WTC11 (cell line): ENCODE results near the gene ASB13. TPM values are rescaled to one million over a fixed set of nuclear protein-coding genes. Genes with fewer than 3 reads are reported as not detected.

Experiments
- ATAC-seq: fragments of 200-7000 bp; cut with Tn5 transposase; 2 replicates; pipeline ENCODE4 v1.10.0; 2021; ENCODE audit warnings: mild to moderate bottlenecking, moderate library complexity
- CTCF ChIA-PET: fragments of 300-600 bp; sonication (Branson Sonifier 250); formaldehyde crosslinking; loops from one replicate; lab custom pipeline; 2021; ENCODE audit warnings: antibody characterized with exemption; lab: Charles Lee
- POLR2A ChIA-PET: fragments of 350-600 bp; sonication (Branson Sonifier 250); formaldehyde crosslinking; loops from one replicate; lab custom pipeline; 2021; ENCODE audit warnings: antibody characterized with exemption; lab: Charles Lee
- DNase-seq: peaks from one replicate; pipeline ENCODE4 v3.0.0; 2021; ENCODE audit warnings: low spot score
- H3K27ac Mint-ChIP-seq: 2 replicates; pipeline ENCODE4 v1.8.0; 2021; ENCODE audit warnings: mixed read lengths
- H3K27me3 Mint-ChIP-seq: 2 replicates; pipeline ENCODE4 v1.8.0; 2021; ENCODE audit warnings: low read depth, mild to moderate bottlenecking, moderate library complexity, mixed read lengths
- H3K36me3 Mint-ChIP-seq: 2 replicates; pipeline ENCODE4 v1.8.0; 2021; ENCODE audit warnings: mixed read lengths
- H3K4me1 Mint-ChIP-seq: 2 replicates; pipeline ENCODE4 v1.8.0; 2022; ENCODE audit warnings: mixed read lengths
- H3K4me3 Mint-ChIP-seq: 2 replicates; pipeline ENCODE4 v1.8.0; 2021; ENCODE audit warnings: mild to moderate bottlenecking, moderate library complexity, mixed read lengths
- H3K9me3 Mint-ChIP-seq: 2 replicates; pipeline ENCODE4 v1.8.0; 2021; ENCODE audit warnings: mixed read lengths
- E2F4 ChIP-seq: sonication (generic); formaldehyde crosslinking; IDR thresholded peaks from 2 replicates; pipeline ENCODE4 v1.8.1; 2022; ENCODE audit warnings: low read depth, mild to moderate bottlenecking, moderate library complexity, missing genetic modification reagents, borderline replicate concordance
- EMX1 ChIP-seq: fragments of 250-450 bp; sonication (Bioruptor Pico); IDR thresholded peaks from 2 replicates; pipeline ENCODE4 v1.8.0; 2021; ENCODE audit warnings: mild to moderate bottlenecking
- HMGA2 ChIP-seq: fragments of 250-450 bp; sonication (Bioruptor Pico); IDR thresholded peaks from 2 replicates; pipeline ENCODE4 v1.4.0; 2021; ENCODE audit warnings: mild to moderate bottlenecking, moderate library complexity
- MAX ChIP-seq: sonication (generic); formaldehyde crosslinking; IDR thresholded peaks from 2 replicates; pipeline ENCODE4 v1.8.0; 2022; ENCODE audit warnings: mild to moderate bottlenecking, missing genetic modification reagents
- MYBL2 ChIP-seq: sonication (generic); formaldehyde crosslinking; IDR thresholded peaks from 2 replicates; pipeline ENCODE4 v1.8.1; 2023; ENCODE audit warnings: mild to moderate bottlenecking, moderate library complexity, missing genetic modification reagents
- NR1H2 ChIP-seq: sonication (generic); formaldehyde crosslinking; IDR thresholded peaks from 2 replicates; pipeline ENCODE4 v1.9.0; 2021; ENCODE audit warnings: mild to moderate bottlenecking, moderate library complexity, missing genetic modification reagents
- NR3C1 ChIP-seq: sonication (generic); formaldehyde crosslinking; conservative IDR thresholded peaks from 2 replicates; pipeline ENCODE4 v1.8.1; 2023; ENCODE audit warnings: low read depth, mild to moderate bottlenecking, missing genetic modification reagents
- SMAD3 ChIP-seq: sonication (generic); formaldehyde crosslinking; IDR thresholded peaks from 2 replicates; pipeline ENCODE4 v1.8.0; 2022; ENCODE audit warnings: missing genetic modification reagents, mild to moderate bottlenecking, borderline replicate concordance
- SP1 ChIP-seq: sonication (generic); formaldehyde crosslinking; conservative IDR thresholded peaks from 2 replicates; pipeline ENCODE4 v1.8.1; 2022; ENCODE audit warnings: missing genetic modification reagents
- USF2 ChIP-seq: sonication (generic); formaldehyde crosslinking; IDR thresholded peaks from 2 replicates; pipeline ENCODE4 v1.8.1; 2023; ENCODE audit warnings: mild to moderate bottlenecking, missing genetic modification reagents, moderate library complexity
- ZBTB21 ChIP-seq: sonication (generic); formaldehyde crosslinking; IDR thresholded peaks from 2 replicates; pipeline ENCODE4 v1.8.1; 2023; ENCODE audit warnings: mild to moderate bottlenecking, missing genetic modification reagents, borderline replicate concordance
- ZNF121 ChIP-seq: sonication (generic); formaldehyde crosslinking; IDR thresholded peaks from 2 replicates; pipeline ENCODE4 v1.8.0; 2023; ENCODE audit warnings: missing genetic modification reagents
- ZNF425 ChIP-seq: fragments of 250-450 bp; sonication (Bioruptor Pico); conservative IDR thresholded peaks from 2 replicates; pipeline ENCODE4 v1.9.0; 2021; ENCODE audit warnings: mild to moderate bottlenecking
- total RNA-seq: library from RNA; stranded (reverse); gene quantifications from 3 replicates; pipeline ENCODE4 v1.2.3, GENCODE V29; 2021
- TF ChIP-seq, protein P1 (sequence below): fragments of 250-450 bp; sonication (Bioruptor Pico); IDR thresholded peaks from 2 replicates; pipeline ENCODE4 v1.9.0; 2021; ENCODE audit warnings: mild to moderate bottlenecking
- TF ChIP-seq, protein P2 (sequence below): fragments of 250-450 bp; sonication (Bioruptor Pico); IDR thresholded peaks from 2 replicates; pipeline ENCODE4 v1.9.0; 2021; ENCODE audit warnings: moderate library complexity, mild to moderate bottlenecking, inconsistent platforms, borderline replicate concordance
- TF ChIP-seq, protein P3 (sequence below): fragments of 250-450 bp; sonication (Bioruptor Pico); IDR thresholded peaks from 2 replicates; pipeline ENCODE4 v2.1.2; 2022; ENCODE audit warnings: mild to moderate bottlenecking, moderate library complexity
- TF ChIP-seq, protein P4 (sequence below): sonication (generic); formaldehyde crosslinking; IDR thresholded peaks from 2 replicates; pipeline ENCODE4 v1.8.1; 2022; ENCODE audit warnings: low read depth, missing genetic modification reagents, borderline replicate concordance
- TF ChIP-seq, protein P5 (sequence below): sonication (generic); formaldehyde crosslinking; IDR thresholded peaks from 2 replicates; pipeline ENCODE4 v1.8.1; 2022; ENCODE audit warnings: missing genetic modification reagents, borderline replicate concordance
- TF ChIP-seq, protein P6 (sequence below): fragments of 250-450 bp; sonication (Bioruptor Pico); IDR thresholded peaks from 2 replicates; pipeline ENCODE4 v1.8.0; 2021; ENCODE audit warnings: mild to moderate bottlenecking

ASB13 gene
- total RNA-seq, 1 experiment from 2014 or later, result 23.4 TPM

DNA sequence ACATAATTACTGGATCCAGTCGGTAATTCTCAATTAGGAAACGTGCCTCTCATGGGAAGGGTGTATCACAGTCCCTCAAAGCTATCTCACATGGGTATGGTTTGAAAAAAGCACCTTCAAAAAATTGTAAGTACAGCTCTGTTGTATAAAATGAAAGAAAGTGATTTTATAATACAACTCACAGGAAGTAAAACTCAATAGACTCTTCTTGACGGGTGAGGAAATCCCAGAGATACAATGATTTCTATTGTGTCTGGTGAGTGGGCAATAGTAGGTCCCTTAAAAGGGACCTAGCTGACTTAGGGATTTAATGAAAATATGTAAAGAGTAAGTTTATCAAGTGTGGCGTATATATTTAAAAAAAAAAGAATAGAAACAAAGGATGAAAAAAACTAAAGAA, 45.2 kb upstream of the ASB13 start (continued):
- TF ChIP-seq USF2, result no peak
- no peak for TF ChIP-seq MAX (CRISPR knock-in tag)

- peaks cover 31% of the 10 kb centered on the region for H3K4me1 Mint-ChIP-seq
- no peaks in the 10 kb centered on the region for H3K27me3 Mint-ChIP-seq
- TF ChIP-seq HMGA2 (CRISPR knock-in tag), result no peak
- TF ChIP-seq, protein P1, sequence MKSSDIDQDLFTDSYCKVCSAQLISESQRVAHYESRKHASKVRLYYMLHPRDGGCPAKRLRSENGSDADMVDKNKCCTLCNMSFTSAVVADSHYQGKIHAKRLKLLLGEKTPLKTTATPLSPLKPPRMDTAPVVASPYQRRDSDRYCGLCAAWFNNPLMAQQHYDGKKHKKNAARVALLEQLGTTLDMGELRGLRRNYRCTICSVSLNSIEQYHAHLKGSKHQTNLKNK, result no peak
- TF ChIP-seq, all 79 proteins: peak for 0
- ATAC-seq (no peak), DNase-seq (no peak)
- Mint-ChIP-seq H3K27ac (no peak overlapping the region), H3K36me3 (no peaks in the 10 kb centered on the region), H3K9me3 (no peaks in the 10 kb centered on the region), H3K4me3 (no peak overlapping the region)
- POLR2A ChIA-PET, result no interaction called here
- CTCF ChIA-PET, result no interaction called here
Observed at GRCh38 chr10:5710859-5711258, 44.5 kb upstream of the ASB13 start.

GRCh38 chr10:5709865-5710264, 43.5 kb upstream of the ASB13 start:
- ChIA-PET CTCF (no interaction called here), POLR2A (no interaction called here)
- Mint-ChIP-seq H3K27ac (no peak overlapping the region), H3K4me3 (no peak overlapping the region), H3K4me1 (peaks cover 31% of the 10 kb centered on the region), H3K27me3 (no peaks in the 10 kb centered on the region), H3K9me3 (no peaks in the 10 kb centered on the region), H3K36me3 (no peaks in the 10 kb centered on the region)
- ATAC-seq (no peak), DNase-seq (no peak)
- TF ChIP-seq SP1 (CRISPR knock-in tag) (no peak), ZNF425 (CRISPR knock-in tag) (no peak), NR3C1 (CRISPR knock-in tag) (no peak), SMAD3 (CRISPR knock-in tag) (no peak), ZBTB21 (no peak), ZNF121 (CRISPR knock-in tag) (no peak), E2F4 (CRISPR knock-in tag) (no peak), NR1H2 (no peak), MYBL2 (no peak), EMX1 (CRISPR knock-in tag) (no peak)
- TF ChIP-seq, protein P2, sequence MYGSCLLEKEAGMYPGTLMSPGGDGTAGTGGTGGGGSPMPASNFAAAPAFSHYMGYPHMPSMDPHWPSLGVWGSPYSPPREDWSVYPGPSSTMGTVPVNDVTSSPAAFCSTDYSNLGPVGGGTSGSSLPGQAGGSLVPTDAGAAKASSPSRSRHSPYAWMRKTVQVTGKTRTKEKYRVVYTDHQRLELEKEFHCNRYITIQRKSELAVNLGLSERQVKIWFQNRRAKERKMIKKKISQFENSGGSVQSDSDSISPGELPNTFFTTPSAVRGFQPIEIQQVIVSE (CRISPR knock-in tag), result no peak
- TF ChIP-seq, protein P3, sequence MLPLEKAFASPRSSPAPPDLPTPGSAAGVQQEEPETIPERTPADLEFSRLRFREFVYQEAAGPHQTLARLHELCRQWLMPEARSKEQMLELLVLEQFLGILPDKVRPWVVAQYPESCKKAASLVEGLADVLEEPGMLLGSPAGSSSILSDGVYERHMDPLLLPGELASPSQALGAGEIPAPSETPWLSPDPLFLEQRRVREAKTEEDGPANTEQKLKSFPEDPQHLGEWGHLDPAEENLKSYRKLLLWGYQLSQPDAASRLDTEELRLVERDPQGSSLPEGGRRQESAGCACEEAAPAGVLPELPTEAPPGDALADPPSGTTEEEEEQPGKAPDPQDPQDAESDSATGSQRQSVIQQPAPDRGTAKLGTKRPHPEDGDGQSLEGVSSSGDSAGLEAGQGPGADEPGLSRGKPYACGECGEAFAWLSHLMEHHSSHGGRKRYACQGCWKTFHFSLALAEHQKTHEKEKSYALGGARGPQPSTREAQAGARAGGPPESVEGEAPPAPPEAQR (CRISPR knock-in tag), result no peak
- TF ChIP-seq, protein P4, sequence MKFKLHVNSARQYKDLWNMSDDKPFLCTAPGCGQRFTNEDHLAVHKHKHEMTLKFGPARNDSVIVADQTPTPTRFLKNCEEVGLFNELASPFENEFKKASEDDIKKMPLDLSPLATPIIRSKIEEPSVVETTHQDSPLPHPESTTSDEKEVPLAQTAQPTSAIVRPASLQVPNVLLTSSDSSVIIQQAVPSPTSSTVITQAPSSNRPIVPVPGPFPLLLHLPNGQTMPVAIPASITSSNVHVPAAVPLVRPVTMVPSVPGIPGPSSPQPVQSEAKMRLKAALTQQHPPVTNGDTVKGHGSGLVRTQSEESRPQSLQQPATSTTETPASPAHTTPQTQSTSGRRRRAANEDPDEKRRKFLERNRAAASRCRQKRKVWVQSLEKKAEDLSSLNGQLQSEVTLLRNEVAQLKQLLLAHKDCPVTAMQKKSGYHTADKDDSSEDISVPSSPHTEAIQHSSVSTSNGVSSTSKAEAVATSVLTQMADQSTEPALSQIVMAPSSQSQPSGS, result no peak
- TF ChIP-seq, protein P5, sequence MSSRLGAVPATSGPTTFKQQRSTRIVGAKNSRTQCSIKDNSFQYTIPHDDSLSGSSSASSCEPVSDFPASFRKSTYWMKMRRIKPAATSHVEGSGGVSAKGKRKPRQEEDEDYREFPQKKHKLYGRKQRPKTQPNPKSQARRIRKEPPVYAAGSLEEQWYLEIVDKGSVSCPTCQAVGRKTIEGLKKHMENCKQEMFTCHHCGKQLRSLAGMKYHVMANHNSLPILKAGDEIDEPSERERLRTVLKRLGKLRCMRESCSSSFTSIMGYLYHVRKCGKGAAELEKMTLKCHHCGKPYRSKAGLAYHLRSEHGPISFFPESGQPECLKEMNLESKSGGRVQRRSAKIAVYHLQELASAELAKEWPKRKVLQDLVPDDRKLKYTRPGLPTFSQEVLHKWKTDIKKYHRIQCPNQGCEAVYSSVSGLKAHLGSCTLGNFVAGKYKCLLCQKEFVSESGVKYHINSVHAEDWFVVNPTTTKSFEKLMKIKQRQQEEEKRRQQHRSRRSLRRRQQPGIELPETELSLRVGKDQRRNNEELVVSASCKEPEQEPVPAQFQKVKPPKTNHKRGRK, result no peak
- TF ChIP-seq, protein P6, sequence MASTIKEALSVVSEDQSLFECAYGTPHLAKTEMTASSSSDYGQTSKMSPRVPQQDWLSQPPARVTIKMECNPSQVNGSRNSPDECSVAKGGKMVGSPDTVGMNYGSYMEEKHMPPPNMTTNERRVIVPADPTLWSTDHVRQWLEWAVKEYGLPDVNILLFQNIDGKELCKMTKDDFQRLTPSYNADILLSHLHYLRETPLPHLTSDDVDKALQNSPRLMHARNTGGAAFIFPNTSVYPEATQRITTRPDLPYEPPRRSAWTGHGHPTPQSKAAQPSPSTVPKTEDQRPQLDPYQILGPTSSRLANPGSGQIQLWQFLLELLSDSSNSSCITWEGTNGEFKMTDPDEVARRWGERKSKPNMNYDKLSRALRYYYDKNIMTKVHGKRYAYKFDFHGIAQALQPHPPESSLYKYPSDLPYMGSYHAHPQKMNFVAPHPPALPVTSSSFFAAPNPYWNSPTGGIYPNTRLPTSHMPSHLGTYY (CRISPR knock-in tag), result no peak
